ENCODE measurements around the gene OSCP1.
"Not testable (repeated sequence)": the region's sequence is repeated elsewhere in the genome, so short reads cannot be mapped to it uniquely, and the experiment has no call there.

Gene OSCP1

GRCh38 chr1:36450270-36450918 is at the start of gene OSCP1:
TSS of gene OSCP1 (minus strand) at chr1:36450451. CDS start at chr1:36450369, 82 bp downstream.
- DNase-seq: peak; percentile 87 to 88

- no peak for DNase-seq
Measured at GRCh38 chr1:36497207-36497606, 47.0 kb upstream of the OSCP1 start.

- no peak for DNase-seq
Measured at GRCh38 chr1:36494971-36495370, 44.7 kb upstream of the OSCP1 start.

- DNase-seq: no peak
Measured at GRCh38 chr1:36493524-36493923, 43.3 kb upstream of the OSCP1 start.

- DNase-seq: no peak
Measured at GRCh38 chr1:36492491-36492890, 42.2 kb upstream of the OSCP1 start.

- not testable (repeated sequence) for DNase-seq
Measured at GRCh38 chr1:36489258-36490051, 39.2 kb upstream of the OSCP1 start.

- no peak for DNase-seq
Measured at GRCh38 chr1:36487906-36488305, 37.7 kb upstream of the OSCP1 start.

GRCh38 chr1:36487336-36487725 is 37.1 kb upstream of the OSCP1 start:
- DNase-seq: not testable (repeated sequence)

- no peak for DNase-seq
Measured at GRCh38 chr1:36486439-36487335, 36.4 kb upstream of the OSCP1 start.

GRCh38 chr1:36486093-36486438 is 35.8 kb upstream of the OSCP1 start:
- DNase-seq: no peak

- no peak for DNase-seq
Measured at GRCh38 chr1:36484099-36484498, 33.8 kb upstream of the OSCP1 start.

- no peak for DNase-seq
Measured at GRCh38 chr1:36482724-36483388, 32.6 kb upstream of the OSCP1 start, which contains the start of gene CSF3R. TSS of gene CSF3R (minus strand) at chr1:36482913. CDS start at chr1:36479496, 3,417 bp downstream.

- no peak for DNase-seq
Measured at GRCh38 chr1:36481771-36482723, 31.8 kb upstream of the OSCP1 start.

- no peak for DNase-seq
Measured at GRCh38 chr1:36481091-36481490, 30.8 kb upstream of the OSCP1 start.

GRCh38 chr1:36480161-36480560 is 29.9 kb upstream of the OSCP1 start:
- DNase-seq: no peak

GRCh38 chr1:36479505-36480051 is 29.3 kb upstream of the OSCP1 start:
- no peak for DNase-seq

- not testable (repeated sequence) for DNase-seq
Measured at GRCh38 chr1:36477615-36478014, 27.4 kb upstream of the OSCP1 start.

GRCh38 chr1:36476945-36477344 is 26.7 kb upstream of the OSCP1 start:
- DNase-seq: no peak

GRCh38 chr1:36475910-36476604 is 25.8 kb upstream of the OSCP1 start:
- DNase-seq: no peak

- no peak for DNase-seq
Measured at GRCh38 chr1:36475341-36475740, 25.1 kb upstream of the OSCP1 start.

- no peak for DNase-seq
Measured at GRCh38 chr1:36472656-36473055, 22.4 kb upstream of the OSCP1 start.
